GM19468 (cell line): ENCODE data around the gene LAMC3.
"Not testable (repeated sequence)": the region's sequence is repeated elsewhere in the genome, so short reads cannot be mapped to it uniquely, and the experiment has no call there.

Experiments
- ATAC-seq: cut with Tn5 transposase; IDR thresholded peaks from one replicate; pipeline ENCODE4 v1.9.1; 2021; ENCODE audit warnings: mild to moderate bottlenecking, moderate library complexity, moderate number of reproducible peaks; ENCODE audit not compliant: unreplicated experiment; ENCODE audit errors: extremely low read depth

Gene LAMC3

GRCh38 chr9:131025953-131026858 lies 17.2 kb downstream of the LAMC3 start:
- no peak for ATAC-seq

GRCh38 chr9:131027048-131027871 lies 18.3 kb downstream of the LAMC3 start:
- no peak for ATAC-seq

DNA sequence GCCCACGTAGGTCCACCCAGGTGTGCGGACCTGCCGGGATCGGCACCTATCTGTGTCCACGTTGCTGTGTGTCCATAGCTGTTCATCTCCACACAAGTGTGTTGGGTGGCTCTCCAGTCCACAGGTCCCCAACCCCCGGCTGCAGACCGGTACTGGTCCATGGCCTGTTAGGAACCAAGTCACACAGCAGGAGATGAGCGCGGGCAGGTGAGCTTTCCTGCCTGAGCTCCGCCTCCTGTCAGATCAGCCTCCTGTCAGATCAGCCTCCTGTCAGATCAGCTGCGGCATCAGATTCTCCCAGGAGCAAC lies 18.9 kb downstream of the LAMC3 start:
- no peak for ATAC-seq

GRCh38 chr9:131028221-131028884 lies 19.4 kb downstream of the LAMC3 start:
- ATAC-seq, result no peak

GRCh38 chr9:131028931-131029573 lies 20.1 kb downstream of the LAMC3 start:
- ATAC-seq, result no peak

DNA sequence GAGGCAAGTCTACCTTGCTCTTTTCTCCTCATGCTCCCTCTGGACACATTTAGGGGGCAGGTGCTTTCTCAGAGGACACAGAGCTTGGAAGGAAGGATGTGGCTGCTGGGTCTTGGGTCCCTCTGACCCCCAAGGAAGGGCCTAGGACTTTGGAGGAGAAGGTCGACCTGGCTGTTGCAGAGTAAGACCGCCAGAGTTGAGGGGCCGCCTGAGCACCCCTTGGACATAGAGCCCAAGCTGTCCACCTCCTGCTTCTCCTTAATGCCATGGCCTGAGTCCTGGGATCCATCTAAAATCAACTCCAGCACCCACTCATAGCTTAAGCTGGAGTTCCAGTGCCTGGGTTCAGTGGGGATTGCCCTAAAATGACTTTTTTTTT lies 20.6 kb downstream of the LAMC3 start:
- no peak for ATAC-seq

DNA sequence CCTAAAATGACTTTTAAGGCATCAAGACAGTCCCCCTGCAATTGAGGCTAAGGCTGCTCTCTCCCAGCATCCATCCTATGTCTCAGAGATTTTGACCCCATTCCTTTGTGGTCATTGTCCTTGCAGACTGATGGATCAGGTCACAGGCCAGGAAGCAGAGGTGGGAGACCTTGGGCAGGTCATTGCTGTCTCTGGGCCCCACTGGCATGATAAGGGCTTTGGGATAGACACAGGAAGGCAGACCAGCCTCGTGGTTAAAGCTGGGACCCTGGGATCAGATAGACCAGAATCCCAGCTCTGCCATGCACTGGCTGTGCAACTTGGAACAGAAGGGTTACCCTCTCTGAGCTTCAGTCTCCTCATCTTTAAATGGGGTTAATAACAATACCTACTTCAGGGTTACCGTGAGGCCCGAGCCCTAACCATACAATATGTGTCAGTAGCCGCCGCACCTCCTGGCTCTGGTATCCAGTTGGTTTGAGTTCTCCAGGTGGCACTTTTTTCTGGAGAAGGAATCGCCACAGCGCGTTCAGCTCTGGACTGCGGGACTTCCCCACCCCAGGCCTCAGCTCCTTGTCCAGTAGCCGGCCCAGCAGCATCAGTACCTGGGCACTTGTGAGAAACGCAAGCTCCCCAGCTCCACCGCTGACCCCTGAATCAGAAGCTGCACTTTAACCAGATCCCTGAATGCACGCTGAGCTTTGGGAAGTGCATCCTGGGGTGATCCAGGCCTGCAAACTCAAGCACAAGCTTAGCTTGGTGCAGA lies 21.4 kb downstream of the LAMC3 start:
- ATAC-seq, result no peak

DNA sequence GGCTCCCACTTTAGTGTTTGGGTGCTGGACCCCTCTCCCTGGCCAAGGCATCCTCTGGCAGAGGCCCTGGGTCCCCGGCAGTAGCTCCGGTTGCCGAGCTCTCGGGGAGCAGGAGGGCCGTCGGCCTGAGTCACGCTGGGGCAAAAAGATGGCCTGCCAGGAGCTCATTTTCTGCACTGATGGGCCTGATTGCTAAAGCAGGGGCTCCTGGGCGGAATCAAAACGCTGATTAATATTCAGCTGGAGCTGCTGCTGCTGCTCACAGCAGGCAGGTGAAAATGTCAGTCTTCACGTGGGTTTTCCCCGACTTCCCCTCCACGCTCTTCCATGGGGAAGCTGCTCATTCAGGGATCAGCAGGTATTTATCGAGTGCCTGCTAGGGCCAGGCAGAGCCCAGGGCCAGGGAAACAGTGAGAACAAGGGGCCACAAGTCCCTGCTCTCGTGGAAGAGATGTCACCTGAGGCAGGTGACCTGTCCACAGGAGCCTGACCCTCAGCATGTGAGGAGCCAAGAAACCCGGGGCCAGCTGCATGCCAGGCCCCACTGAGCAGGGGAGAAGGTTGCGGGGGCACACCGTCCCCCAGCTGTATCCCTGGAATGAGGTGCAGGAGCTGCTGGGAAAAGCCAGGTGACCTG lies 22.1 kb downstream of the LAMC3 start:
- no peak for ATAC-seq

DNA sequence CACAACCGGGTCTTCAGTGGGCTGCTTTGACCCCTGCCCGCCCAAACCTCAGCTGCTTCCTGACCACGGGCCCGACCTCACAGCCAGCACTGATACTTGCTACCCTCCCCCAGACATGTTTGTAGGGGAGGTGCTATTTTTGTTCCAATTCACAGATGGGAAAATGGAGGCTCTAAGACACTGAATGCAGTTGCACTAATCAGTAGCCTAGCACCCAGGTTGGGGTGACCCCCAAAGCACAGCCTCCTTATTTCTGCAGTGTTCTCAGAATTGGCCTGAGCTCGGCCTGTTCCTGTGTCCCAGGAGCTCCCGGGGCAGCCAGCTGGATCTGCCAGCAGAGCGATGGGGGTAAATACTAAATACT lies 22.6 kb downstream of the LAMC3 start:
- no peak for ATAC-seq

GRCh38 chr9:131032384-131032783 lies 23.4 kb downstream of the LAMC3 start:
- no peak for ATAC-seq

- ATAC-seq, result no peak
Measured at GRCh38 chr9:131033269-131034224, 24.6 kb downstream of the LAMC3 start.

DNA sequence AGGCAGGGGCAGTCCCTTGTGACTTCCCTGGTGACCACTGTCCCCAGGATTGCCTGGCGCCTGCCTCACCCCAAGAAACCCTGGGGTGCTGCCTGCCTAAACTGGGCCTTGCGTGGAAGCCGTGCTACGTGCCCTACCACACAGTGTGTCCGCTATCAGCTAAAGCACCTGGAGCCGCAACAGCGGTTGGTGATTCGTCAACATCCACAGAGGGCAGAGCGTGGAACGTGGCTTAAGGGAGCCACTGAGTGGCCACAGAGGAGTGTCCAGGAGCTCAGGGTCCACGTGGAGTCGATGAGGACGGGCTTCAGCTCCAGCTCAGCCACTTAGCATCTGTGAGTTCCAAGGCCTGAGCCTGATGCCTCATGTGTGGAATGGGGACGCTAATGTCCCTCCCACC lies 25.3 kb downstream of the LAMC3 start:
- no peak for ATAC-seq

DNA sequence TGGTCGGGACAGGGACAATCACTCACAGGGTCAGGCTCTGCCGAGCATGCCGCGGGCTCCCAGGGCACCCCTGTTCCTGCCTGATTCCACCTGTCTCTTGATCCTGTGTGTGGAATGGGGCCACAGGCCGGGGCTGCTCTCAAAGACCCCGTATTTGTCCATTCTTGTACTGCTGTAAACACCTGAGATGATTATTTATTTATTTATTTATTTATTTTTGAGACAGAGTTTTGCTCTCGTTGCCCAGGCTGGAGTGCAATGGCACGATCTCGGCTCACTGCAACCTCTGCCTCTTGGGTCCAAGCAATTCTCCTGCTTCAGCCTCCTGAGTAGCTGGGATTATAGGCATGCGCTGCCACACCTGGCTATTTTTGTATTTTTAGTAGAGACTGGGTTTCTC lies 25.8 kb downstream of the LAMC3 start:
- ATAC-seq, result not testable (repeated sequence)

DNA sequence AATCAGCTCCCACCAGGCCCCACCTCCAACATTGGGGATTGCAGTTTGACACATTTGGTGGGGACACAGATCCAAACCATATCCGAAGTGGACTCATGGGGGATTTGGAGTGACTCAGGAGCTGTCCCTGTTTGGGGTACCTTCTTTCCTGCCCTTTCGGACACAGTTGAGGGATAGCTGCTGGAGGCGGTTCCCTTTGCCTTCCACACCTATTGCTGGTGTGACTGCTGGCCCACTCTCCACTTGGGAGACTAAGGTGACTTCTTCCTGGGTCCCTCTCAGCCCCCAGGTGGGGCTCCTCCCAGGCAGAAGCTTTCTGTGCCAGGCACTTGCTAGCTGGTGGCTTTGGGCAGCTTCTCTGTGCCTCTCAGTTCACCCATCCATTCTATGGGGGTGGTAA lies 26.6 kb downstream of the LAMC3 start:
- no peak for ATAC-seq

DNA sequence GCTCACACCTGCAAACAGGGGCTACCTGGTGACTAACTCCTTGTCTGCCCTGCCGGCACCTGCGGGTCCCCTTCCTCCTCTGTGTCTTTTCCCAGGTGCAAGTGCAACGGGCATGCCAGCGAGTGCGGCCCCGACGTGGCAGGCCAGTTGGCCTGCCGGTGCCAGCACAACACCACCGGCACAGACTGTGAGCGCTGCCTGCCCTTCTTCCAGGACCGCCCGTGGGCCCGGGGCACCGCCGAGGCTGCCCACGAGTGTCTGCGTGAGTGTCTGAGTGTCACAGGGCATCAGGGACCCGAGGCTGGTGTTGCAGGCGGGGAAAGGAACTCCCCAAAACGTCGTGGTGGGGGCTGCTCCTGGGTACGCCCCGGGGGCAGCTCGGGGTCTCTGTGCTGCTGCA lies 27.1 kb downstream of the LAMC3 start:
- no peak for ATAC-seq

DNA sequence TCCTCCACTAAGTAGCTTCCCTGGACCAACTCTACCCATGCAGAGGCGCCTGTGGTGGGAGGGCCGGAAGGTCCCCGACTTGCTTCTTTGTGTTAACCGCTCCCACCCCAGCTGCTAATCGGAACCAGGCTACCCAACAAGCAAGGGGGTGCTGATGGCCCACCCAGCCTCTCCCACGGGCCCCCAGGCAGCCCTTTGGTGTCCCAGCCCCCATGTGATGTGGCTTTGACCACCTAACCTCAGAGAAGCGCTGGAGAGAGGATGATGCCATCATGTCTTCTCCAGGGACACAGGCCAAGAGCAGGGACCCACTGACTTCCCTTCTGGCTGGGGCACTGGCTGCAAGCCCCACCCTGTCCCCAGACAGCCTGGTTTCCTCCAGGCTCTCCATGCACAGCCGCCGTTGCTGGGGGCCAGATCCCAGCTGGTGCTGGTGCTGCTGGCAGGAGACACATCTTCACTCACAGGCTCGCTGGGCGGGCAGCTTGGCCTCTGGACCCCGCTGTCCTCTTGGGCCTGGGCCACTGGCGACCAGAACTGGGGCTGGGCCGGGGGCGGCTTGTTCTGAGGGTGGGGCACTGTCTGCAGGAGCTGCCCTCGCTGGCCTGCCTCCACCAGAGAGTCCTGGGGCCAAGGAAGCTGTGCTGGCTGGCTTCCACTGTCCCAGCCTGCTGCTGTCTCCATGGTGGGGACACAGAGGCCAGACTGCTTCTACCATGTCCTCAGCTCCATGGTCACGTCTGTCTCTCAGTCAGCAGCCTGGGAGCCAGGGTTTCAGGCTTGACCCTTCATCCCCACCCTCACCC lies 27.8 kb downstream of the LAMC3 start:
- ATAC-seq, result no peak
